OCI-M1 (cell line): ENCODE data around the gene HYAL2.
A peak's percentile ranks its signal among the peaks of the same experiment; 100 is the strongest.
"Not testable (repeated sequence)": the region's sequence is repeated elsewhere in the genome, so short reads cannot be mapped to it uniquely, and the experiment has no call there.

Source experiments
- DNase-seq: peaks from one replicate; lab custom pipeline; 2025; lab: John Stamatoyannopoulos, UW

The HYAL2 gene

GRCh38 chr3:50312041-50312440 lies 10.5 kb downstream of the HYAL2 start:
- DNase-seq = not testable (repeated sequence)

- DNase-seq = no peak
Observed at GRCh38 chr3:50304601-50305000, 17.9 kb downstream of the HYAL2 start.

- DNase-seq = no peak
Observed at GRCh38 chr3:50303013-50303815, 19.3 kb downstream of the HYAL2 start, which contains the start of gene HYAL1. HYAL1 (minus strand) TSS chr3:50303574; CDS start chr3:50302956, 618 bp downstream.

- no peak for DNase-seq
Observed at GRCh38 chr3:50302095-50303012, 20.2 kb downstream of the HYAL2 start.

GRCh38 chr3:50300681-50301254 lies 21.8 kb downstream of the HYAL2 start:
- DNase-seq = no peak

GRCh38 chr3:50299929-50300680 lies 22.4 kb downstream of the HYAL2 start:
- DNase-seq = peak; percentile 30

GRCh38 chr3:50299638-50299928 lies 23.0 kb downstream of the HYAL2 start:
- no peak for DNase-seq

GRCh38 chr3:50298836-50299637 lies 23.5 kb downstream of the HYAL2 start, which contains the start of the genes HYAL3 and NAA80:
HYAL3 (minus strand) TSS chr3:50299405; CDS start chr3:50295602, 3,803 bp downstream.
NAA80 (minus strand) TSS chr3:50299405; CDS start chr3:50297463, 1,942 bp downstream.
- DNase-seq = peak; percentile 98

- peak; percentile 35 for DNase-seq
Observed at GRCh38 chr3:50297896-50298725, 24.4 kb downstream of the HYAL2 start.

GRCh38 chr3:50297384-50297775 lies 25.2 kb downstream of the HYAL2 start:
- no peak for DNase-seq

- DNase-seq = no peak
Observed at GRCh38 chr3:50296721-50297383, 25.7 kb downstream of the HYAL2 start.

- no peak for DNase-seq
Observed at GRCh38 chr3:50295553-50296431, 26.8 kb downstream of the HYAL2 start.

- no peak for DNase-seq
Observed at GRCh38 chr3:50294492-50295403, 27.8 kb downstream of the HYAL2 start.

- DNase-seq = no peak
Observed at GRCh38 chr3:50294089-50294488, 28.5 kb downstream of the HYAL2 start.

GRCh38 chr3:50293079-50293801 lies 29.3 kb downstream of the HYAL2 start:
- no peak for DNase-seq
